ENCODE measurements around the gene NKIRAS2.
A peak's percentile ranks its signal among the peaks of the same experiment; 100 is the strongest.

Gene NKIRAS2

GRCh38 chr17:41974031-41974430 is 45.9 kb upstream of the NKIRAS2 start:
- Mint-ChIP-seq H3K4me3 (no peak overlapping the region), H3K4me1 (peaks cover 23% of the 10 kb centered on the region), H3K9me3 (no peaks in the 10 kb centered on the region), H3K36me3 (ENCODE audit: low read depth) (peaks cover 67% of the 10 kb centered on the region), H3K27me3 (ENCODE audit: low read depth) (no peaks in the 10 kb centered on the region), H3K27ac (peak overlapping the region in 1 of 3 experiments; percentile 46)
- TF ChIP-seq CTCF (IDR thresholded peaks at IDR 0.05; ENCODE audit: unreplicated experiment in 3 of 3) = no peak

- Mint-ChIP-seq H3K27ac (peak overlapping the region in 1 of 3 experiments; percentile 46), H3K9me3 (no peaks in the 10 kb centered on the region), H3K4me1 (peaks cover 23% of the 10 kb centered on the region), H3K36me3 (ENCODE audit: low read depth) (peaks cover 61% of the 10 kb centered on the region), H3K27me3 (ENCODE audit: low read depth) (no peaks in the 10 kb centered on the region), H3K4me3 (no peak overlapping the region)
- TF ChIP-seq CTCF (IDR thresholded peaks at IDR 0.05; ENCODE audit: unreplicated experiment in 3 of 3) = no peak
Observed at GRCh38 chr17:41974658-41975057, 45.2 kb upstream of the NKIRAS2 start.

GRCh38 chr17:41975099-41976083 is 44.5 kb upstream of the NKIRAS2 start:
- peaks cover 23% of the 10 kb centered on the region for H3K4me1 Mint-ChIP-seq
- H3K9me3 Mint-ChIP-seq = no peaks in the 10 kb centered on the region
- H3K27ac Mint-ChIP-seq = no peak overlapping the region
- no peak overlapping the region for H3K4me3 Mint-ChIP-seq
- H3K27me3 Mint-ChIP-seq (ENCODE audit: low read depth) = no peaks in the 10 kb centered on the region
- peaks cover 65% of the 10 kb centered on the region for H3K36me3 Mint-ChIP-seq (ENCODE audit: low read depth)
- no peak for TF ChIP-seq CTCF (IDR thresholded peaks at IDR 0.05; ENCODE audit: unreplicated experiment in 3 of 3)

- no peak overlapping the region for H3K4me3 Mint-ChIP-seq
- H3K4me1 Mint-ChIP-seq = peaks cover 19% of the 10 kb centered on the region
- H3K27me3 Mint-ChIP-seq (ENCODE audit: low read depth) = no peaks in the 10 kb centered on the region
- TF ChIP-seq CTCF (IDR thresholded peaks at IDR 0.05; ENCODE audit: unreplicated experiment in 3 of 3) = no peak
- H3K9me3 Mint-ChIP-seq = no peaks in the 10 kb centered on the region
- peaks cover 68% of the 10 kb centered on the region for H3K36me3 Mint-ChIP-seq (ENCODE audit: low read depth)
- peak overlapping the region; percentile 42 to 59 (median 58) for H3K27ac Mint-ChIP-seq
Observed at GRCh38 chr17:41976142-41976768, 43.6 kb upstream of the NKIRAS2 start.

GRCh38 chr17:41977991-41978390 is 41.9 kb upstream of the NKIRAS2 start:
- H3K9me3 Mint-ChIP-seq = no peaks in the 10 kb centered on the region
- no peak overlapping the region for H3K27ac Mint-ChIP-seq
- no peaks in the 10 kb centered on the region for H3K27me3 Mint-ChIP-seq (ENCODE audit: low read depth)
- no peak overlapping the region for H3K4me3 Mint-ChIP-seq
- no peak for TF ChIP-seq CTCF (IDR thresholded peaks at IDR 0.05; ENCODE audit: unreplicated experiment in 3 of 3)
- H3K4me1 Mint-ChIP-seq = peaks cover 11% of the 10 kb centered on the region
- H3K36me3 Mint-ChIP-seq (ENCODE audit: low read depth) = peaks cover 74% of the 10 kb centered on the region
